Measurements from ENCODE around the gene VWCE. TPM values are rescaled to one million over a fixed set of nuclear protein-coding genes. Genes with fewer than 3 reads are reported as not detected.
A peak's percentile ranks its signal among the peaks of the same experiment; 100 is the strongest.

VWCE gene
- total and polyA plus RNA-seq, 10 of the 15 experiments (the other 5 are each of a cell fraction or from before 2014, with no cell fraction given) = 0.10 to 4.9 (median 2.4) TPM

DNA sequence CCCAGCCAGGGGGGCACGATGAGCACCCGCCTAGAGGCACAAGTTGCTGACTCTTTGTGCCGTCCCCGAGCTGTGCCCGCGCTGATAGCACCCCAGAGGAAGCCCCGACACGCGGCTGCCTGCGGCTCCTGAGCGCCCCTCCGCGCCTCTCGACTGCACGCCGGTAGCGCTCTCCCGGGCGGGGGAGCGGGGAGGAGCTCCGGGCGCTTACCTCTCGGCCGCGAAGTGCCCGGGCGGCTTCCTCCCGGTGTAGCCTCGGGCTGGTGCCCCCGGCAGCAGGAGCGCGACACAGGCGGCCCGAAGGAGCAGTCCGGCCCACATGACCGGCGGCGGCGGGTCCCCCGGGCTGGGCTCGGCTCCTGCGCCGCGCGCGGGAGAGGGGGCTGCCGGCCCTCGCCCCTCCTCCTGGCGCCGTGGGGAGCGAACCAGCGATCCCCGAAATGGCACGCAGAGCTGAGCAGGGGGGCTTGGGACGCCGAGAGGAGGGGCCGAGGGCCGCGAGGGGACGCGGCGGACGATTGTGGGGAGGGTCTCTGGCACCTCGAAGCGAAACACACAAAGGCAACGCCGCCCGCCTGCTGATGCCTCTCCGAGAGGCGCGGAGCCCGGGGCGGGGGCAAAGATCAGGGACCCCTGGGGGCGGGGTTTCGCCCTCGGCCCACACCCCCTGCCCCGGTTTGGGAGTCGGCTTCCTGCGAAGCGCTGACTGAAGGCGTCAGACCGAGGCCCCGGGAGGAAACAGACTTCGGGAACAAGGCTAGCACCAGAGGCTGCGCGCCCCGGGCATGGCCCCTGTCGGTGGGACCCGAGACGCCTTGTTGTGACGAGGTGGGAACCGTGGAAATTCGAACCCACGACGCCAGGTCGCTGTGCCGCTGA lies at the start of gene VWCE (continued):
- TF ChIP-seq, protein P1, sequence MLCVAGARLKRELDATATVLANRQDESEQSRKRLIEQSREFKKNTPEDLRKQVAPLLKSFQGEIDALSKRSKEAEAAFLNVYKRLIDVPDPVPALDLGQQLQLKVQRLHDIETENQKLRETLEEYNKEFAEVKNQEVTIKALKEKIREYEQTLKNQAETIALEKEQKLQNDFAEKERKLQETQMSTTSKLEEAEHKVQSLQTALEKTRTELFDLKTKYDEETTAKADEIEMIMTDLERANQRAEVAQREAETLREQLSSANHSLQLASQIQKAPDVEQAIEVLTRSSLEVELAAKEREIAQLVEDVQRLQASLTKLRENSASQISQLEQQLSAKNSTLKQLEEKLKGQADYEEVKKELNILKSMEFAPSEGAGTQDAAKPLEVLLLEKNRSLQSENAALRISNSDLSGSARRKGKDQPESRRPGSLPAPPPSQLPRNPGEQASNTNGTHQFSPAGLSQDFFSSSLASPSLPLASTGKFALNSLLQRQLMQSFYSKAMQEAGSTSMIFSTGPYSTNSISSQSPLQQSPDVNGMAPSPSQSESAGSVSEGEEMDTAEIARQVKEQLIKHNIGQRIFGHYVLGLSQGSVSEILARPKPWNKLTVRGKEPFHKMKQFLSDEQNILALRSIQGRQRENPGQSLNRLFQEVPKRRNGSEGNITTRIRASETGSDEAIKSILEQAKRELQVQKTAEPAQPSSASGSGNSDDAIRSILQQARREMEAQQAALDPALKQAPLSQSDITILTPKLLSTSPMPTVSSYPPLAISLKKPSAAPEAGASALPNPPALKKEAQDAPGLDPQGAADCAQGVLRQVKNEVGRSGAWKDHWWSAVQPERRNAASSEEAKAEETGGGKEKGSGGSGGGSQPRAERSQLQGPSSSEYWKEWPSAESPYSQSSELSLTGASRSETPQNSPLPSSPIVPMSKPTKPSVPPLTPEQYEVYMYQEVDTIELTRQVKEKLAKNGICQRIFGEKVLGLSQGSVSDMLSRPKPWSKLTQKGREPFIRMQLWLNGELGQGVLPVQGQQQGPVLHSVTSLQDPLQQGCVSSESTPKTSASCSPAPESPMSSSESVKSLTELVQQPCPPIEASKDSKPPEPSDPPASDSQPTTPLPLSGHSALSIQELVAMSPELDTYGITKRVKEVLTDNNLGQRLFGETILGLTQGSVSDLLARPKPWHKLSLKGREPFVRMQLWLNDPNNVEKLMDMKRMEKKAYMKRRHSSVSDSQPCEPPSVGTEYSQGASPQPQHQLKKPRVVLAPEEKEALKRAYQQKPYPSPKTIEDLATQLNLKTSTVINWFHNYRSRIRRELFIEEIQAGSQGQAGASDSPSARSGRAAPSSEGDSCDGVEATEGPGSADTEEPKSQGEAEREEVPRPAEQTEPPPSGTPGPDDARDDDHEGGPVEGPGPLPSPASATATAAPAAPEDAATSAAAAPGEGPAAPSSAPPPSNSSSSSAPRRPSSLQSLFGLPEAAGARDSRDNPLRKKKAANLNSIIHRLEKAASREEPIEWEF (IDR thresholded peaks at IDR 0.05; ENCODE audit: insufficient replicate concordance, low read depth, low read length) = no peak
- TF ChIP-seq, protein P2, sequence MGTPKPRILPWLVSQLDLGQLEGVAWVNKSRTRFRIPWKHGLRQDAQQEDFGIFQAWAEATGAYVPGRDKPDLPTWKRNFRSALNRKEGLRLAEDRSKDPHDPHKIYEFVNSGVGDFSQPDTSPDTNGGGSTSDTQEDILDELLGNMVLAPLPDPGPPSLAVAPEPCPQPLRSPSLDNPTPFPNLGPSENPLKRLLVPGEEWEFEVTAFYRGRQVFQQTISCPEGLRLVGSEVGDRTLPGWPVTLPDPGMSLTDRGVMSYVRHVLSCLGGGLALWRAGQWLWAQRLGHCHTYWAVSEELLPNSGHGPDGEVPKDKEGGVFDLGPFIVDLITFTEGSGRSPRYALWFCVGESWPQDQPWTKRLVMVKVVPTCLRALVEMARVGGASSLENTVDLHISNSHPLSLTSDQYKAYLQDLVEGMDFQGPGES (IDR thresholded peaks at IDR 0.05) = no peak
- TF ChIP-seq, protein P3, sequence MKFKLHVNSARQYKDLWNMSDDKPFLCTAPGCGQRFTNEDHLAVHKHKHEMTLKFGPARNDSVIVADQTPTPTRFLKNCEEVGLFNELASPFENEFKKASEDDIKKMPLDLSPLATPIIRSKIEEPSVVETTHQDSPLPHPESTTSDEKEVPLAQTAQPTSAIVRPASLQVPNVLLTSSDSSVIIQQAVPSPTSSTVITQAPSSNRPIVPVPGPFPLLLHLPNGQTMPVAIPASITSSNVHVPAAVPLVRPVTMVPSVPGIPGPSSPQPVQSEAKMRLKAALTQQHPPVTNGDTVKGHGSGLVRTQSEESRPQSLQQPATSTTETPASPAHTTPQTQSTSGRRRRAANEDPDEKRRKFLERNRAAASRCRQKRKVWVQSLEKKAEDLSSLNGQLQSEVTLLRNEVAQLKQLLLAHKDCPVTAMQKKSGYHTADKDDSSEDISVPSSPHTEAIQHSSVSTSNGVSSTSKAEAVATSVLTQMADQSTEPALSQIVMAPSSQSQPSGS (IDR thresholded peaks at IDR 0.05; ENCODE audit: low read length) = no peak
- TF ChIP-seq SP1 (IDR thresholded peaks at IDR 0.05; ENCODE audit: low read depth, low read length) (no peak), POLR2AphosphoS2 (IDR thresholded peaks at IDR 0.05; ENCODE audit: low read depth, low read length) (no peak), HDAC6 (IDR thresholded peaks at IDR 0.05; ENCODE audit: unreplicated experiment) (peak; percentile 66), EP300 (IDR thresholded peaks at IDR 0.05; ENCODE audit: borderline replicate concordance in 1 of 2, control insufficient read depth in 1 of 2, low read depth in 2 of 2, low read length in 2 of 2) (no peak), SIN3A (IDR thresholded peaks at IDR 0.05; ENCODE audit: low read depth, low read length) (no peak), TCF12 (IDR thresholded peaks at IDR 0.05; ENCODE audit: low read depth, low read length) (no peak), SRF (IDR thresholded peaks at IDR 0.05; ENCODE audit: low read depth in 2 of 2, low read length in 2 of 2) (no peak), ZNF622 (IDR thresholded peaks at IDR 0.05) (no peak), CHD2 (IDR thresholded peaks at IDR 0.05; ENCODE audit: borderline replicate concordance, low read depth, low read length) (no peak), BHLHE40 (IDR thresholded peaks at IDR 0.05; ENCODE audit: borderline replicate concordance in 1 of 2, low read depth in 2 of 2, low read length in 1 of 2) (peak in 1 of 2 experiments; percentile 4; a peak in 1 of 4 replicates), RB1 (IDR thresholded peaks at IDR 0.05; ENCODE audit: borderline replicate concordance) (no peak)
- TF ChIP-seq, protein P4, sequence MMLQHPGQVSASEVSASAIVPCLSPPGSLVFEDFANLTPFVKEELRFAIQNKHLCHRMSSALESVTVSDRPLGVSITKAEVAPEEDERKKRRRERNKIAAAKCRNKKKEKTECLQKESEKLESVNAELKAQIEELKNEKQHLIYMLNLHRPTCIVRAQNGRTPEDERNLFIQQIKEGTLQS (IDR thresholded peaks at IDR 0.05; ENCODE audit: borderline replicate concordance, extremely low read depth, low read depth, low read length) = no peak
- TF ChIP-seq, protein P5, sequence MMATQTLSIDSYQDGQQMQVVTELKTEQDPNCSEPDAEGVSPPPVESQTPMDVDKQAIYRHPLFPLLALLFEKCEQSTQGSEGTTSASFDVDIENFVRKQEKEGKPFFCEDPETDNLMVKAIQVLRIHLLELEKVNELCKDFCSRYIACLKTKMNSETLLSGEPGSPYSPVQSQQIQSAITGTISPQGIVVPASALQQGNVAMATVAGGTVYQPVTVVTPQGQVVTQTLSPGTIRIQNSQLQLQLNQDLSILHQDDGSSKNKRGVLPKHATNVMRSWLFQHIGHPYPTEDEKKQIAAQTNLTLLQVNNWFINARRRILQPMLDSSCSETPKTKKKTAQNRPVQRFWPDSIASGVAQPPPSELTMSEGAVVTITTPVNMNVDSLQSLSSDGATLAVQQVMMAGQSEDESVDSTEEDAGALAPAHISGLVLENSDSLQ (IDR thresholded peaks at IDR 0.05) = no peak
